Activated gamma-delta T cell treated with Interleukin-2 at 50 U/mL for 16 hours (primary cell): ENCODE results near the gene RAI1.
A peak's percentile ranks its signal among the peaks of the same experiment; 100 is the strongest.

ENCODE experiments used
- DNase-seq: peaks from one replicate; pipeline ENCODE4 v3.0.0-alpha.2; 2020

RAI1 gene

DNA sequence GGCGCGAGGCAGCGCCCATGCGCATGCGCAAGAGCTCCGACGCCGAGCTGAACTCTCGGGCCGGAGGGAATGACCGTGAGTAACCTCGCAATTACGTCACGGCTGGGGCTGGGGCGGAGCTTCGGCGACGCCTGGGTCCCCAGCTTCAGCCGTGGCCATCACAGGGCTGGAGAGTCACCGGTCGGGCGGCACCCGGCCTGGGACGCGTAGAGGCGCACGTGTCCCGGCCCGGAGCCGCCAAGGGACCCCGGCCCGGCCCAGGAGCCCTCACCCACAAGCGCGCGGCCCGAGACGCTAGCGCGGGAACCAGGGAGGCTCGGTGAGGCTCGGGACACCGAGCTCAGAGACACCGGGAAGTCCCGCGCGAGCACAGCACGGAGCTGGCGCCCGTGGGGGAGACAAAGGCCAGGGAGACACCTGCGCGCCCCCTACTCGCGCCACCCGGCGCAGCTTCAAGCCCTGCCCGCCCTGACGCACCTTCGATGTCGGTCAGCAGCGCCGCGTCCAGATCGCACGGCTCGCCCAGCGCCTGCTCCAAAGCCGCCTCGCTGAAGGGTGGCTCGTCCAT lies 155.1 kb downstream of the RAI1 start:
- DNase-seq = peak; percentile 93

DNA sequence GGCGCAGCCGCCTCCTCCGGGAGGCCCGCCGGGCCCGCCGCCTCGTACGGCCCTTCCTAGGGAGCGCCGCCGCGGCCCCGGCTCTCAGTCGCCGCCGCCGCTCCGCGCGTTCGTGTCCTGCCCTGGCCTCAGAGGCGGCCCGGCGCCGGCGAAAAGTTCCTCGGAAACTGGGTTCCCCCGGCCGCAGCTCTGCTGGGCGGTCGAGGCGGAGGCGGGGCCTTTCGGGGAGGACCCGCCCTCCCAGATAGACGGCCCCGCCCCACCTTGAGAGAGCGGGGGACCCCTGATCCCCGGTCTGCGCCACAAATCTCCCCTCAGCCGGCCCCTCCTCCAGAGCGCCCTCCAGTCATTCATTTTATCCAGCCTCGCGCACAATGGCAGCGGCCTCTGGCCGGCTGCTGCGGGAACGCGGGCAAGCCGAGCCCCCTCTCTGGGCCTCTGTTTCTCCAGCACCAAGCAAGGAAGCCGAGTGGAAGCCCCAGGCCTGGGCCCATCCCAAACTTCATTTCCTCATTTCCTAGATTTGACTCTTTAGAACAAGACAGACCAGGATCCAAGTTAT lies 155.6 kb downstream of the RAI1 start, which contains the start of gene SREBF1:
SREBF1 (minus strand) TSS at position 169 of the 562 bp plus-strand sequence. CDS start 169 bp downstream, outside the sequence.
- peak; percentile 49 for DNase-seq

DNA sequence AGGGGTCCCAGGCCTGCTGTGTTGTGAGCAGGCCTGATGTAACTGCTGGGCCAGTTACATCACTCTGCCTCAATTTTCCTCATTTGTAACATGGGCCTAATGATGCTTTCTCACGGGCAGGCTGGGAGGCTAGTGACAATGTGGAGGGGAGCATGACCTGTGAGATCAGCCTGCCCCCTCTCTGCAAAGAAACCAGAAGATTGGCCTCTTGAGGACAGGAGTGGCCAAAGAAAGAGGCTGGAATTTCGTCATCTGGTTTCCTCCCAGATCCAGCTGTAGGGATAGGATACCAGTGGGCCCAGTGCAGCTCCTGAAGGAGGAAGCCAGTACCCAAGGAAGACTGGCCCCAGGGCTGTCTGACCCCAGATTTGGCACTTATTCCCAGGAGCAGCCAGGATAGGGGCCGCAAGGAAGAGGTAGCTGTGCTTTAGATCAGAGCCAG lies 156.1 kb downstream of the RAI1 start:
- no peak for DNase-seq

DNA sequence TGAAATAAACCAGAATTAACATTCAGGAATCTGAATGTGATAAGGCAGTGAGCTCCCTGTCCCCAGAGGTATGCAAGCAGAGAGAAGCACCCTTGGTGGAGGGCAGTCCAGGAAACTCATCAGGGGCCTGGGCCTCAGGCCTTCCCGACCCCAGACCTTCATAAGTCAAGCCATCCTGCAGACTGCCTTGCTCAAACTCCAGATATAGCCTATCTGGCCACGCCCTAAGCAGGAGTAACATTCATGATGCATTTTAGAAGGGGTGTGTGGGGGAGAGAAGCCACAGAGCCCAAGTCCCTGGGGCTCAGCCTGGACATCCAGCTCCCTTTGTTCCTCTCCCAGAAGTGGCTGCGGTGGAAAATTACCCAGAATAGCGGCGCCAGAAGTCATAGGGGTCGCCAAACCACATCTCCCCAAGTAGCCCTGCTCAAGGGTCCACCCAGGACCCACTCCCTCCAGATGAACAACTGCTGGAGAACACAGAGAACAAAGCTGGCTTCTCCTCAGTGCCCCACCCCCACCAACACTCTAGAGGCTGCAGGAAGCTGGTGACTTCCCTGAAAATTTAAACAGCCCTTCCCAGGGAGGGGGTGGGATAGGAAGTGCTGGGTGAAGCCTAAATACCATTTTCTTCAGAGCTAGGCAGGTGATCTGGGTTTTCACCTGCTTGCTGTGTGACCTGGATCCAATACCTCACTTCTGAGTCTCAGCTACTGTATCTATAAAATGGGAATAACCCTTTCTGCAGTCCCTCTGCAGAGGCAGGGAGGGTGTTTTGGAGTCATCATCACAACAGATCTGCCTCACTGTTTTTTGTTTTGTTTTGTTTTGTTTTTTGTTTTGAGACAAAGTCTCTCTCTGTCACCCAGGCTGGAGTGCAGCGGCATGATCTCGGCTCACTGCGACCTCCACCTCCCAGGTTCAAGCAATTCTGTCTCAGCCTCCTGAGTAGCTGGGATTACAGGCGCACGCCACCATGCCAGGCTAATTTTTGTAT lies 157.0 kb downstream of the RAI1 start:
- no peak for DNase-seq

DNA sequence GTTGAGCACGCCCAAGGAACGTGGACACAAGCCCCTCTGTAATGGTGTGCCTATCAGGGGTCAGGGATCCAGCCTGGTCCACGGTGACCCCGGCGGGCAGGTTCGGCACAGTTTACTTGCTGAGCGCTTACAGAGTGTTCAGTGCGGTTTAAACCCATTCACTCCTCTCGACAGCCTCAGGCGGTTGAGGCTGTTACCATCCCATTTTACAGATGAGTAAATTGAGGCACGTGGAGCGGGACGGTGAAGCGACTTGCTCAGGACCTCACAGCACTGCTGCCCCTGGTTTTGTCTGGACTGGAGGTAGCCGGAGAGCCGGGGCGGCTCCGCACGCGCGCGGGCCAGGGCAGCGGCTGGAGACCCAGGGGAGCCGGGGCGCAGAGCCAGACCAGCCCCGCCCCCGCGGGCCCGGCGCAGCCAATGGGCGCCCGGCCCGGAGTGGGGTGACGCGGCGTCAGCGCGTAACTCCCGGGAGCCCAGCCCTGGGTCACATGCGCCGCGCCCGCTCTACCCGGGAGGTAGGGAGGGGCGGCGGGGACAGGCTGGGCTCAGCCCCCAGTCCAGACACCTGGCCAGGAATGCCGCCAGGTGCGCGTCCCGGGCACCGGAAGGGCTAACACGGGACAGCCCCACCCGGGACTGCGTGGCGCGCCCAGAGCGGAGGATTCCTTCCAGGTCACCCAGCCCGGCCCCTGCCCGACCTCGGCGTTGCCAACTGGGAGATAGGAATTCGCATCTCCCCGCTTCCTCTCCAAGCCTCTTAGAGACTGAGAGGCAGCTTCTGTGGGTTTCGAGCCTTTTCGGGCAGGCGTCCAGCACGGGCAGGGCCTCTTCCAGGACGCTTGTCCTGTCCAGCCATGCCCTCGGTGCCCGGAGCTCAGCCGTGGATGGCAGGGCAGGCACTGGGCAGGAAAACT lies 158.8 kb downstream of the RAI1 start:
- DNase-seq = peak; percentile 65

DNA sequence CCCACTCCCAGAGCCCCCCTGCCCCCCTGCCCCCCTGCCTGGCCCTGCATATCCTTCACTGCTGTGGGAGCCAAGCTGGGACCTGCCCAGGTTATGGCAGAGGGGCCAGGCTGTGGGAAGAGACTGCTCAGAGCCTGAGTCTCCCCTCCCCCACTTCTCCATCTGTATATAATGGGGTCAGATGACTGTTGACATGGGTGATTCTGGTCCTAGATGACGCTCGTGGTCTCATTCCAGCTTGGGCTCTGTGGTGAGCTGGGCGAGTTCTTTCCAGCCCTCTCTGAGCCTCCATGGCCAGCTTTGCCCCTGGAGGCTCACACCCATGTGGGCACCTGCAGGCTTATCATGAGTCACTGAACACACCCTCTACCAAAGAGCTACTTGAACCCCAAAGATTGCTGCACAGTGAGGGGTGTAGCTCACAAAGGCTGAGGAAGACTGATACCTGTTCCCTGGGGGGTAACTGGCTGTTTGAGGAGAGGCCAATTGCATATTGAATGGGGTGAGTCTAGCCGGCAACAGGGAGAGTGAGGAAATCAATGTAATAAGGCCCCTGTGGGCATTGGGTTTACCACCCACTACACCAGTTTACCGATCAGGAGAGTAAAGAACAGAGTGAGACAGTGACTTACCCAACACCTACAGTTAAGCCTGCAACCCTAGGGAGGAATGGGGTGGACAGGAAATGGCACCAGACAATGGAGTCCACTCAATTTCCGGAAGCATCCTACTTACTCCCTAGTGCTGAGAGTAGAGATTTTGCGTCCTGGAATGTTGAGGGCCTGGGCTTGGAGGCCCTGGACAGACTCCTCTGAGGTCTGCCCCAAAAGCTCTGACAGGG lies 159.7 kb downstream of the RAI1 start:
- DNase-seq = no peak

DNA sequence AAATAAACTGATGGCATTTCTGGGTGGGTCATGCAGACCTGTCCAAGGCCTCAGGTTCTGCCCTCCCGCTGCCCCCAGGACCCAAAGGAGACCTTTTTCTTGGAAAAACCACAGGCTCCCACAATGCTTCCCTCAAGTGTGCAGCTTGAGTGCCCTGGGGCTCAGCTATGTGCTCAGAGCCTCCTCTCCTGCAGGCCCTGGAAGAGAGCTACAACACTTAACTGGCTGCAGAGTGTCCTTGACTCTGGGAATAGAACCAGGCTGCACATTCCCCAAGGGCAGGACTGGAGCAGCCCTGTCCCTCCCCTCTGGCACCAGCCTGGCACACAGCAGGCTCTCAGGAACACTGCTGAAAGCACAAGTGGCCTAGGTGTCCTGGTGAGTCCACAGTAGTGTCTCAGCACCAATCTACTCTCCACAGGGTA lies 160.4 kb downstream of the RAI1 start:
- DNase-seq = no peak

DNA sequence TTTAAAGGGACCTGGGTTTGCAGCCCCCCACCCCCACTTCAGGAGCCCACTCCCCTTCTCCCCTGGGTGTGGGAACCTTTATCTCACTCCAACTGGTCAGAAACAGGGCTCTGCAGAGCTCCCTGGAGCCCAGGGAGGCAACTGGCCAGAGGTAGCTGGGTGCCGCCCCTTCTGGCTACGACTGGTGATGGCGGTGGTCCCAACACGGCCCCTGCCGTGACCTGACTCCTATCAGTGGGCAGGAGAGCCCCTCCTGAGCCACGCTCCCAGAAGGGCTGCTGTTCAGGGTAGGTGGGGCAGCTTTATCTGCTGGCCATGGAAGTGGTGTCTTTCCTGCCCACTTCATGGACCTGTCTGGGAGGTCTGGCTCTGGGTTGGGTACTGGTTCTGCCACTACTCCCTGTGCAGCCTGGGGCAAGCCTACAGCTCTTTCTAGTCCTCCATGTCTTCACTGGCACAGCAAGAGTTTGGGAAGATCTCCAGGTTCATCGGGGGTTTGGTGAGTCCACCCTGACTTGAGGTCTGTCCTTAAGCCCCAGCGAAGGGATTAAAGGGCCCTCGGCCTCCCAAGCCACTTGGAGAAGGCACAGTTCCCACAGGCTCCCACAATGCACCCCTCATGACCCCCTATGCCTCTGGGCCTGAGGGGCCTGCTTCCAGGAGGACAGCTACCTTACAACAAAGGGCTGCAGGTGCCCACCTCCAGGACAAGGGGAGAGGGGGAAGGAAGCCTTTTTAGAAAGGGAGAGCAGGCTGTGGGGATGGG lies 161.0 kb downstream of the RAI1 start:
- DNase-seq = no peak

DNA sequence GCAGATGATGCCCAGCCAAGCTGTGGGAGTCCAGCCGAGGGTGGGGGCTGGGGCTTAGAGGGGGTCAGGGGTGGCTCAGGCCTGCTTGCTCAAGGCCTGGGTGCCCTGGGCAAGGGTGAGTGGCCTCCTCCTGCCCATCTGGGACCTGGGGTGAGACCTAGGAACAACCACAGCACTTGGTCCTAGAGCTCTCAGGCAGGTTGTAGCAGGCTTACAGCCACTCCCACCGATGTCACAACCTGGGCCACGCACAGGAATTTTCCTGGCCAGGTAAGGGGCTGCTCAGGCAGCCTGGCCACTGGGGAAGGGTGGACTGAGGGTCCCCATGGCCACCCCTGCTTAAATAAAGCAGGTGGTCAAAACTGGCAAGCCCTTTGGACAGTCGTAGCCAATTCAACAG lies 161.8 kb downstream of the RAI1 start:
- no peak for DNase-seq

DNA sequence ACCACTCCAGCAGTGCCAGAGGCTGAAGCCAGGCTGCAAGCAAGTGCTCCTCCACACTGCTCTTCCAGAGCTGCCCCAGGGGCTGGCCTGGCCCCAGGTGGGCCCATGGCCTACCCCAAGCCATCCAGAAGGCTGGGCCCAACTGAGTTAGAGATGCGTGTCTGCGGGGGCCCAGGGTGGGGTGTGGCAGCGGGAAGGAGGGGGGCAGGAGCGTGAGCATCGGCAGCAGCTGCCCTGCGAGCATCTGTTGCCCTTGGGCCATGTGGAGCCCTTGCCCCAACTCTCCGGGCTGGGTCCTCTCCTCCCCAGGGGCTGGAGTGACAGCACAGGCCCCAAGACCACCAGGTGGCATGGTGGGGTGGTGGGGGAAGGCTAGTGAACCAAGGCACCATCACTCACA lies 162.8 kb downstream of the RAI1 start:
- DNase-seq = no peak

DNA sequence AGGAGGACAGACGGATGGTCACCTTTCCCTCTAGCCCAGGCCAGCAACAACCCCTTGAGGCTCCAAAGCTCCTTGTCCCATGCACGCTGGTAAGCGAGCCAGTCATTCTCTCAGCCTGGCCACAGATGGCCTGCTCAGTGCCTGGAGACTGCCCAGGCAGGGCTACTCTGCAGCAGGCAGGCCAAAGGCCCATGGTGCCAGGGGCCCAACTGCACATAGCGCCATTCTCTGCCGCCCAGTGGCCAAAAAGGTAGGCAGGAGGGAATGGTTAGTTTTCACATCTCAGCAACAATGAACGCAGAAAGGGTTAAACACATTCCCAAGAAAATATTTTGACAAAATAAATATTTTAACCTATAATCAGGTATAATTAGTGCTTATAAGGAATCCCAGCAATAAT lies 163.2 kb downstream of the RAI1 start:
- no peak for DNase-seq

DNA sequence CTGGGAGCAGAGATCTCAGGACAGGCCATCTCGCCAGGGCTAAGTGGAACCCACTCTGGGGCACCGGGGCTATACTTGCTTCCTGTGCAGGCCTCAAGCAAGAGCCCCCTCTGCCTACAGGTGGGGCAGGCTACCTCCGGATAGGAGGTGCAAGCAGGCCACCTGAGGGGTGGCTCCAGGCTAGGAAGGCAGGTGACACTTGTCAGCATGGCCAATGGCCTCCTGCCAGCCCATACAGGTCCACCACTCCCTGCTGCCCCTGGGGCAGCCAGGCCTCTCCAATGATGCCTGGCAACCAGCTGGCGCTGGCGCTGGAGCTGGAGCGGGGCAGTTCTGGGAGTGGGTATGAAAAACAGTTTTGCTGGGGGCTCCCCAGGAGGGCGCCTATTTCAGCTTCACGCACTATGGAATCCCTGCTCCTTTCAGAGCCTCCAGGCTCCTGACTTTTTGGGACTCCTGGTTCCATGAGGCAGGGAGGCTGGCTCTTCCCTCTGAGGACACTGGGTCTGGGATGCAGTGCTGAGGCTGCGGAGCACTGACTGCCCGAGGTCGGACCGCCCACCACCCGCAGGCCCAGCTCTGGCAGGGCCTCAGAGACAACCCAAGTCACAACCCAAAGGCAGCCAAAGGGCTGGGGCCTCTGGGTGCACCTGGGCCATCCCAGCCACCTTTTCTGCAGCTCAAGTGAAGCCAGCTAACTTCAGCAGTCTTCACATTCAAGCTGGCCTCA lies 164.0 kb downstream of the RAI1 start:
- no peak for DNase-seq

DNA sequence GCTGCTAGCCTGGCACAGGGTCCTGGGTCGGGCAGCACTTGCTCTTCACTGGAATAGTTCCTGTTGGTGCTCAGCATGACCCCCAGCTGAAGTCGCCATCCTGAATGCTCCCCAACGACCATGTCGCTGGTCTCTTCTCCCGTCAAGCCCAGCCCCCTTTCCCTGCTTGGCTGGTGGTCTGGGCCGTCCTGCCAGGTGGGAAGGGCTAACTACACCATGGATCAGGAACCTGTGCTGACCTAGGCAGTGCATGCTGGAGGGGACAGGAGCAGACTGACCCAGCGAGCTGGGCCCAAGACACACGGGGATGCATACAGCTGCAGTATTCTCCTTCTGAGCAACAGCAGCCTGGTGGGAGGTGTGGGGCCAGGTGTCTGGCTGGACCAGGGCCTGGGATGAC lies 164.7 kb downstream of the RAI1 start:
- DNase-seq = no peak

DNA sequence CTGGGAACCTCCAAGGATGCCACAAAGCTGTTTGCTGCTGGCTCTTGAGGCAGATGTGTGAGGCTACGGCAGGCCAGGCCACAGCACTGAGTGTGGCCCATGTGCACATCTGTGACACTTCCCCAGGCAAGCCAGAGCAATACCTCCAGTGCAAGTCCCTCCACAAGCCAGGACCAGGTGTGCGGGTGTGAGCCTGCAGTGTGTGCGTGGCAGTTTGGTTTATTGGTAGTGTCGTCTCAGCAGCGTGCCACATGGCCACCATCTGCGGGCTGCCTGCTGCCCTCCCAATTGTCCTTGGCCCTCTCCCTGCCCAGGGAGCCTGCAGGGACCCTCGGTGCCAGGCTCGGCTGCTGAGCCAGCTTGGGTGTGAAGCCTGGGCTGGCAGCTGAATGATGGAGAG lies 165.4 kb downstream of the RAI1 start:
- no peak for DNase-seq

DNA sequence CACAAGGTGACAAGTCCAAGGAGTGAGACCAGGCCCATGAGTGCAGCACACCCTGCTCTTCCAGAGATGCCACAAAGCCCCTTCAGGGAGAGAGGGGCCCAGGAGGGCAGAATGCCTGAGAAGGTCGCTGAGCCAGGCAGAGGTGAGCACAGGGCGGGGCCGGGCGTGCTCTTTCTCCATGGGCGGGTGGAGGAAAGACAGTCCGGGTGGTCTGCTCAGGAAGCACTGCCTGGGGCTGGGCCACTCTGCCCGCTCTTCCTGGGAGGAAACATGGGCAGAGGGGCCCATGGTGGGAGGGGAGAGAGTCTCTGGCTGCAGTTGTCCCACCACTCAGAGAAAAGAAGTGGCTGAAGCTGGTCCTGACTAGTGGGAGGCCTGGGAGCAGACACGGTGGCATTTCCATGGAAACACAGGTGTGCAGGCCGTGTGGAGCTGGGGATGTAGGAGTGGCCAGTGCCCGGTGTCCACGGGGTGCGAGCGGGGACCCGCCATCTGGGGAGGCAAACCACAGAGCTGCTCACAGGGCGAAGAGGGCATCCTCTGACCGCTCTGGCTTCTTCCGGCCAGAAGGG lies 165.9 kb downstream of the RAI1 start:
- DNase-seq = no peak

DNA sequence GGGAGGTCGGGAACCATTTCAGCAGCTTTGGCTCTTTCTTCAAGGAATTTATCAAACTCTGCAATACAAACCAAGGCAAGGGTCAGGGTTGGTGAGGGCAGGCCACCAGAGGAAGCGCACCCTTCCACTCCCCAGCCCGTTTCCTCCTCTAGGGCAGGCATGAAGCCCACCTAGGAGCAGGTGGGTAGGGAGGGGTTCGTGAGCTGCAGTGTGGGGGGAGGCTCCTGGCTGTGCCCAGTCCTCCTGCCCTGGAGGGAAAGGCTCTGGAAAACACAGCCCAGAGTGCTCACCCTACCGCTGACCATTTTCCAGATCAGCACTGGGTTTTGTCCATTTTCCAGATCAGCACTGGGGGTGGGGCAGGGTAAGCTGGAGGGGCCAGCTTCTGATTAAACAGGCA lies 166.5 kb downstream of the RAI1 start:
- no peak for DNase-seq

DNA sequence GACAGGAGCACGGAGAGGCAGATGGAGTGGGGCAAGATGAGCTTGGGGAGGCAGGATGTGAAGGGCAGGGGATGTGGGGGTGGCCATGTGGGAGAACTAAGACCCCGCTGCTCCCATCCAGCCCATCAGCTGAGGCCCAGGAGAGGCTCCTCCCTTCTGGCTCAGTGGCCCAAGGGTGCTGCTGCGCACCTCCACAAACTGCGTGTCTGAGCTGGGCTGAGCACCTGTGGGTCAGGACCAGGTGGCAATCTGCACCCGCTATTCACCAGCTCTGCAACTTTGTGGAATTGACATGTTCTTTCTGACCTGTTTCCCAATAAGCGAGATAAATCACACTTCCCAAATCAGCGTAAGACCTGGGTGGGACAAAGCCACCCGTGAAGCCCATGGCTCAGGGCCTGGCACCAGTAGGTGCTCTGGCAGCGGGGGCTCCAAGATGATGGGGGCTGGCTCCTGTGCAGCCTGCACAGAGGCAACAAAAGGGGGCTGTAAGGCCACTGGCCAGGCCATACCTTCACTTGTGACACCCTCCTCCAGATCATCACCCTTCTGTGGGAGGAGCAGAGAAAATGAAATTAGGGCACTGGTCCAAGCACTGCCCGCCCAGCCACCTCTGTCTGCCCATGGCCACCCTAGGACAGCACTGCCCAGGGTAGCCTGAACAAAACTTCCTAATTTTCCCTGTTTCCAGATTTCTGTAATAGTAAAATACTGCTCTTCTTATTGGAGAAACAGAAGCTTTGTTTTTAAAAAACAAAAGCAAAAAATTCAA lies 167.2 kb downstream of the RAI1 start:
- DNase-seq = no peak

DNA sequence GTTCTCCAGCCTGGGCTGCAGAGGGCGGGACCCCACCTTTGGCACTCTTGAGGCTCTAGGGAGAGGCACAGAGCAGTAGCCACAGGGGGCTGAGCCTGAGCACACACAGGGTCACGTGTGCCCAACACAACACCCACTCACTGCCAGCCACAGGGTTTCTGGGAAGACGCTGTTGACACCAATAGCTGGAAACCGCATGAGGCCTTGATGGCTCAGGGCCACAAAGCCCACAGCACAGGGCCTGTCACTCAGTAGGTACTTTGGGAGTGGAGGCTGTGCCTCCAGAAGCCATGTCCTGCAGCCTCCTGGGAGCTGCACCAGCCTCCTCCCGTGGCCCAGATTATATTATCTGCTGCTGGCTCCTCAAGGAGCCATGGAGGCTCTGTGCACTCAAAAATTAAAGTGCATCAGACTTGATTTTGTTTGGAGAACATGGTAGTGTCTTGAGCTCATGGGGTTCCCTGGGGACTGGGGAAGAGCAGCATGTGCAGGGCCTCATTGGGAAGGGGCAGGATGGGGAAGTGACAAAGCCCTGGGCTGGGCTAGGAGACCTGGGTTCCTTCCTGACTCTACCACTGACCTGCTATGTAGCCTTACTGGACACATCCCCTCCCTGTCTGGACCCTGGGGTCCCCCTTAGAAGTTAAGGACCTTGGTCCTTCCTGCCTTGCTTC lies 168.0 kb downstream of the RAI1 start:
- peak; percentile 74 for DNase-seq
